Stromal cell of bone marrow (primary cell): ENCODE data around the gene SPART.
A peak's percentile ranks its signal among the peaks of the same experiment; 100 is the strongest.
"Not testable (repeated sequence)": the region's sequence is repeated elsewhere in the genome, so short reads cannot be mapped to it uniquely, and the experiment has no call there.

ENCODE experiments used
- DNase-seq: peaks from one replicate; pipeline ENCODE4 v3.0.0-alpha.2; 2012; ENCODE audit warnings: low read depth

Gene SPART

GRCh38 chr13:36354842-36355623 lies 8.8 kb upstream of the SPART start:
- DNase-seq, result no peak

DNA sequence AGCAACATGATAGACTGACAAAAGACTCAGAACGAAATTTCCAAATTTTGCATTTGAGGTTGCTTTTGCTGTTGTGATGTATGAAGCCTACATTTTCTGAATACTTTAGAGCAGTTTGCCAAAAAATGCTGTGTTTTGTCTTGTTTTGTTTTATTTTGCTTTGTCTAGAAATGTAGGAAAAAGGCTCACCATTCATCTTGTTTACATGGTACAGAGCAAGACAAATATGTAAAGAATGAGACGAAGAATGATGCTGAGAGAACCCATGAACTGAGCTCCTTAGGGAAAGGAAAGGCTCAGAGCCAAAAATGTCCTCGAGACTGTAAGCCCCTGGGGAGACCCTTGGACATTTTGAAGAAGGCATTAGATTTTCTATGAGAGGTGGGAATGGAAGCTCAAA lies 6.8 kb upstream of the SPART start:
- no peak for DNase-seq

DNA sequence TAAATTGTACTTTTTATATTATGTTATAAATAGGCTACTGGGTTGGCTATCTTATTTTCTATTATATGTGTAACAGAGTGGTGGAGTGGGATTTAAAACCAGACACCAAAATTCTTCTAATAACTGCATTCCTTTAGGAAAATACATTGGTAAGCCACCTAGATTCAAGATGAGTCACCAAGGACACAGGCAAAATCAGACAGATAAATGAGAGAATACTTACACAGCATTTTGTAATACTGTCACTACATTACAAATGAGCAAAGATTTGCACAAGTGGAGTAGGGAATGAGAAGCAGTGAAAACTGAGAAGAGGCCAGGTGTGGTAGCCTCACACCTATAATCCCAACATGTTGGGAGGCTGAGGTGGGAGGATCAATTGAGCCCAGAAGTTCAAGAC lies 6.2 kb upstream of the SPART start:
- no peak for DNase-seq

DNA sequence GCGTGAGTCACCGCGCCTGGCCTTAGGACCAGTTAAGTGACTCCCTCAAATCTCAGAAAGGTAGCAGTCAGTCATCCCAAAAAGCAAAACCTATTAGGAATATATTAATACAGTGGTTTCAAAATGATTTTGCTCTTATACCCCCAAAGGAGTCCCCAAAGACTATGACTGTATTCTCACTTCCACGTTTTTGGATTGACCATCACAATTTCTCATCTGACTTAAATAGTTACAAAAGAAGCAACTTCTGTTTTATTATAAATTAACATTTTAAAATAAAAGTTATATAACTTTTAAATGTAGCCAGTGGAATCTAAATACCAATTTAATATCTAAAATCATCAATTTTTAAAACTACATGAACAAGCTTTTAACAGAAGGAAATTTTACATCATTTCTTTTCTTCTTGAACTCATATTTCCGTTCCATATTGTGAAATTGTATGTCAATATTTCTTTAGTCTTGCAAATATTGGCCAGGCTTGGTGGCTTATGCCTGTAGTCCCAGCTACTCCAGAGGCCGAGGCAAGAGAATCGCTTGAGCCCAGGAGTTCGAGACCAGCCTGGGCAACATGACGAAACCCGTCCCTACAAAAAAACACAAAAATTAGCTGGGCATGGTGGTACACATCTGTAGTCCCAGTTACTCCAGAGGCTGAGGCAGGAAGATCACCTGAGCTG lies 1.5 kb upstream of the SPART start:
- DNase-seq, result no peak

GRCh38 chr13:36345438-36346221 lies 564 bp downstream of the SPART start:
- DNase-seq, result peak; percentile 82

DNA sequence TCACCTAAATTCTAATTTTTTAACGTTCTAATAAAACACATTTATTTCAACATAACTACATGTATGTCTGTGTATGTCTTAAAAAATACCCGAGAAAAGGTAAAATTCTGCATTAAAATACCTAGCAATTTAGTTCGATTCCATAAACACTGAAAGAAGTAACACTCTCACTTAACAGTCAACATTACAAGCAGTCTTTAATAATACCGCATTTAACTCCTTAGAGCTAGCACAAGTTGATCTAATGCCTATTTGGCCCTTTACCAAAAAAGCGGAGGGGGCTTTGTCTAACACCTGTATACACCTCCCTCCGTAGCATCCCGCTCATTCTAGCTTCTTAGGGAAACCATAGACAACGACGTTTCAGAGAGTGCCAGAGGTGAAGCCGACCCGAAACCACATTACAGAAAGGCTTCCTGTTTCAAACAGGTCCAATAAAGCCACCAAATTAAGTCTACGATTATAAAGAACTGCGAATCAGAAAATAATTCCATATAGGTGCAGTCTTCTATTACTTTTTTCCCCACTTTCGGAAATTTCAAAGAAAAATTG lies 1.2 kb downstream of the SPART start:
- DNase-seq, result no peak

- no peak for DNase-seq
Measured at GRCh38 chr13:36344173-36344572, 2.0 kb downstream of the SPART start.

- no peak for DNase-seq
Measured at GRCh38 chr13:36343766-36344165, 2.4 kb downstream of the SPART start.

DNA sequence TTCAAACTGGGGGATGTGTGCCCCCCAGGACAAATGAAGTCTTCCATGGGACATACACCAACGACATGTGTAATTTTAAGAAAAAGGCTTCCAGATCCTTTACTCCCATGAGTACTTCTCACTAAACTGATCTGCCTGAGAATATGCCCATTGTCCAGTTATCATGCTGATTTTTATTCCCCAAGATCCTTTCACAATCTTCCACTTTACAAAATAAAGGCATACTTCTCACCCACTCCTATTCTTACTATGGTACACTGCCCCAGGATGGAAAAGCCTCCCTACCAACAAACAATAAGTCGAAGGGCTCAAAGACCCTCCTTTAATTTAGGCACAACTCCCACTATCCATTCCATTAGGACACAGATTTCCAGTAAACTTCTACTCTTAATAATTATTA lies 3.5 kb downstream of the SPART start:
- DNase-seq, result no peak

GRCh38 chr13:36341718-36342117 lies 4.5 kb downstream of the SPART start:
- no peak for DNase-seq

GRCh38 chr13:36339600-36340155 lies 6.5 kb downstream of the SPART start:
- DNase-seq, result no peak

DNA sequence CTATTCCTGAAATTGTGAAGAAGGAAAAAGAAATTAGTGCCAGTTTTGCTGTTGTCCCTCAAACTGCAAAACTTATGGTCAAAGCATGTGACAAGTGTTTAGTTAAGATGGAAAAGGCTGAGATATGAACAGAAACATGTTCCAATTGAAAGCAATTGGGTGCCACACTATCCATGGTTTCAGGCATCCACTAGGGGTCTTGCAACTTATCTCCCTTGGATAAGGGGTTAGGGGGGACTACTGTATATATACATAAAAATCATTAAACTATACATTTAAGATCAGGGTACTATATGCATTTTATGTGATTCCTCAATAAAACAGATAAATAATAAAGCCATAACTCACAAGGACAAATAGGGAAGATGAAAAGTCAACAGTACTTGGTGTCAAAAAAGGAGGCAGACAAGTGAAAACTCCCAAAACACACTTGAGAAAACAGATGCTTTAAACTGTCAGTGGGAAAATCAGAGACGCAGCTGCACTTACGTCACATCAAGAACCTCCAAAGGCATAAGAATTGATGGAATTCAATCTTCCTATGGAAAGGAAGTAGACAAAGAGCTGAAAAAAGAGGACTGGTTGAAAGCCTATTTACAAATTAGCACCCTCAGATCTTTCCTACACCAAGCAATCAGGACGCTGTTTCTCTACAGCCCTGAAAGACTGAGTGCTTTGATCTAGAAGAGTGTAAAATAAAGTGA lies 8.1 kb downstream of the SPART start:
- no peak for DNase-seq

DNA sequence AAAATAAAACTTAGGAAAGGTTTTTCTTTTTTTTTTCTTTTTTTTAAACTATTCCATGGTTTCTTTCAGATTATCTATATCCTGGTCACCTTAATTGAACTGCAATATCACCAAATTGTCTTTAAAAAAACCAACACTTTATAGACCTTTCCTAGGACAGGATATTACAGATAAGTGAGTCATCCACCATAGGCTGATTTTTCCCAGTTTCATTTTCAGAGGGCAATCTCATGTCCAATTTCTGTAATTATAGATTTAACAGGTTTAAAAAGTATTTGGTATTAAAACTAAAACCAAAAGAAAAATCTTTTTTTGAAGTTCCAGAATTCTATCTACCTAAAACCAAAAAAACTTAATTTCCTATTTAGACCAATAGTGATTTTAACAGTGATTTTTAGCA lies 13.2 kb downstream of the SPART start:
- DNase-seq, result no peak

DNA sequence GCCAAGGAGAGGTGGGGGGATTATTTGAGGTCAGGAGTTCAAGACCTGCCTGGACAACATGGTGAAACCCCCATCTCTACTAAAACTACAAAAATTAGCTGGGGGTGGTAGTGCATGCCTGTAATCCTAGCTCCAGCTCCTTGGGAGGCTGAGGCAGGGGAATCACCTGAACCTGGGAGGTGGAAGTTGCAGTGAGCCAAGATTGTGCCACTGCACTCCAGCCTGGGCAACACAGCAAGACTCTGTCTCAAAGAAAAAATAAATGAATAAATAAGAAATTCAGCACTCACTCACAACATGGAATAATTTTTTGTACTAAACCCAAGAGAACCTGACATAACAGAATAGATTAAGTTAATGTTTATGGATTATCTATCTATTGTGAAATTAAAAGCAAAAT lies 13.9 kb downstream of the SPART start:
- not testable (repeated sequence) for DNase-seq

- no peak for DNase-seq
Measured at GRCh38 chr13:36331280-36331679, 14.9 kb downstream of the SPART start.

GRCh38 chr13:36329361-36329760 lies 16.8 kb downstream of the SPART start:
- no peak for DNase-seq

DNA sequence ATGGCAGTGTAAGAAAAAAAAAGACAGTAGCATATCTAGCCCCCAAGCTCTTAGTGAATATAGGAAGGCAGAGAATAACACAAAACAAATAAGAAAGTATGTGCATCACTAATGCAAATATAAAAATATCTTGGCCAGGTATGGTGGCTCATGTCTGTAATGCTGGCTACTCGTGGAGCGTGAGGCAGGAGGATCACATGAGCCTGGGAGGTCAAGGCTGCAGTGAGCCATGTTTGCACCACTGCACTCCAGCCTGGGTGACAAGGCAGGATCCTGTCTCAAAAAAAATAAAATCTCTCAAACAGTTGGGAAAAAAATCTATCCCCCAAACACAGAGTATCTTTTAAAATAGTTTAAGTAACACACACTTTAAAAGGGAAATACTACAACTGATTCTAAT lies 17.4 kb downstream of the SPART start:
- no peak for DNase-seq

GRCh38 chr13:36325912-36326311 lies 20.3 kb downstream of the SPART start:
- no peak for DNase-seq

- DNase-seq, result not testable (repeated sequence)
Measured at GRCh38 chr13:36324881-36325280, 21.3 kb downstream of the SPART start.

- DNase-seq, result no peak
Measured at GRCh38 chr13:36323951-36324566, 22.1 kb downstream of the SPART start.

DNA sequence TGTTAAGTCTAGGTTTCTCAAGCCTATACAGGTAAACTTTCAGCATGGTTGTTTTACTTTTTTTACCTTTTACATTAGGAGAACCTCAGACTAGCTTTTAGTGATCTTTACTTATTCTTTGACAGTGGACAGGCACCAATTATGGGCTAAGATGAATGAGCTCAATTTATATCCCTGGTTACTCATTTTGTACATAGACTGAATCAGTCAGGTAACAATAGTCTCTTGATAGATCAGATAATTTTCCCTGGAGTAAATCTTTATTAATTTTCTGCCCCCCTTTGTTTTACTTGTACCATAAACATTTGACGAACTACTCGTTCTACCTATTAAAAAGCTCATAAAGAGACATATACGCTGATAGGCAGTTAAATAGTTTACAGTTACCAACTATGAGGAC lies 22.8 kb downstream of the SPART start:
- no peak for DNase-seq
